ENCODE results near the gene NKD1. TPM values are rescaled to one million over a fixed set of nuclear protein-coding genes. Genes with fewer than 3 reads are reported as not detected.

NKD1 gene
- total RNA-seq, 1 donor from 2014 or later: 1.5 TPM

DNA sequence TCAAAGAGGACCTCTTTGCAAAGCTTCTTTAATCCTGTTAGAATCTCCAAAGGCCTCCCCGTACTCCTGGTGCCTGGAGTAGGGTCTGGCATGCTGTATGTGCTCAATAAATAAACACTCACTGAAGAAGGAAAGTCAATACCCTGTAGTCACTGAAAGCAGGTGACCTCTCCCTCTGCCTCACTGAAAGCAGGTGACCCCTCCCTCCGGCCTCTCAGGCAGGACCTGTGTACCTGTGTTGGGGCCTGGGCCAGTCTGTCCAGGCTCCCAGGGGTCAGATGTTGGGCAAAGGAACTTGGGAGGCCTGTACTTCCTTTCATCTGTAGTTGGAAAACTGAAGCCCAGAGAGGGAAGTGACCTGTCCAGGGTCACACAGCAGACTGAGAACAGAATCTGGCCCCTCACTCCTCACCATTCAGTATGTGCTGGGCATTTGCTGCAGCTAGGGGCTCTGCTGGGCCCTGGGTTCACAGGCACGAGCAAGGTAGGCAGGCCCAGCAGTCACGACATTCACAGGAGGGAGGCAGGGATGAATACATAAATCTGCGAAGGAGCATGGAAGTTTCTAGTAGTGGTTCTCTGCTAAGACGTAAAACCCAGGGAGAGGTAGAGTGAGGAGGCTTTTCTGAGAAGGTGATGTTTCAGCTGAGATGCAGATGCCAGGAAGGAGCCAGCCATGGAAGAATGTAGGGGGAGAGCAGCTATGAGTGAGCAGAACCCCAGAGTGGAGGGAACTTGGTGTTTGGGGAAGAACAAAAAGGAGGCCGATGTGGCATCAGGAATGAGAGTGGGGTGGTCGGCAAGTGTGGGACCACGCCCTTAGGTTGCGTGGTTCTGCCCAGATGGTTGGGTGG is 64.0 kb downstream of the NKD1 start:
- Mint-ChIP-seq H3K4me1 (no peaks in the 10 kb centered on the region), H3K9me3 (no peaks in the 10 kb centered on the region), H3K27me3 (peaks cover 12% of the 10 kb centered on the region), H3K4me3 (no peak overlapping the region), H3K27ac (no peak overlapping the region), H3K36me3 (ENCODE audit: low read depth) (no peaks in the 10 kb centered on the region)
- TF ChIP-seq, protein P1, sequence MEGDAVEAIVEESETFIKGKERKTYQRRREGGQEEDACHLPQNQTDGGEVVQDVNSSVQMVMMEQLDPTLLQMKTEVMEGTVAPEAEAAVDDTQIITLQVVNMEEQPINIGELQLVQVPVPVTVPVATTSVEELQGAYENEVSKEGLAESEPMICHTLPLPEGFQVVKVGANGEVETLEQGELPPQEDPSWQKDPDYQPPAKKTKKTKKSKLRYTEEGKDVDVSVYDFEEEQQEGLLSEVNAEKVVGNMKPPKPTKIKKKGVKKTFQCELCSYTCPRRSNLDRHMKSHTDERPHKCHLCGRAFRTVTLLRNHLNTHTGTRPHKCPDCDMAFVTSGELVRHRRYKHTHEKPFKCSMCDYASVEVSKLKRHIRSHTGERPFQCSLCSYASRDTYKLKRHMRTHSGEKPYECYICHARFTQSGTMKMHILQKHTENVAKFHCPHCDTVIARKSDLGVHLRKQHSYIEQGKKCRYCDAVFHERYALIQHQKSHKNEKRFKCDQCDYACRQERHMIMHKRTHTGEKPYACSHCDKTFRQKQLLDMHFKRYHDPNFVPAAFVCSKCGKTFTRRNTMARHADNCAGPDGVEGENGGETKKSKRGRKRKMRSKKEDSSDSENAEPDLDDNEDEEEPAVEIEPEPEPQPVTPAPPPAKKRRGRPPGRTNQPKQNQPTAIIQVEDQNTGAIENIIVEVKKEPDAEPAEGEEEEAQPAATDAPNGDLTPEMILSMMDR (IDR thresholded peaks at IDR 0.05): no peak
- intact Hi-C loops (cut with micrococcal nuclease): no loop called here
- POLR2A ChIA-PET: no interaction called here
- no peak for DNase-seq
- CTCF ChIA-PET: no interaction called here
- no peak for ATAC-seq (ENCODE audit: low read depth)

GRCh38 chr16:50612849-50613198 is 64.6 kb downstream of the NKD1 start:
- H3K9me3 Mint-ChIP-seq: no peaks in the 10 kb centered on the region
- no peak for ATAC-seq (ENCODE audit: low read depth)
- H3K4me3 Mint-ChIP-seq: no peak overlapping the region
- intact Hi-C loops (cut with micrococcal nuclease): no loop called here
- H3K4me1 Mint-ChIP-seq: no peaks in the 10 kb centered on the region
- DNase-seq: no peak
- TF ChIP-seq, protein P1 (IDR thresholded peaks at IDR 0.05): no peak
- CTCF ChIA-PET: no interaction called here
- no peaks in the 10 kb centered on the region for H3K36me3 Mint-ChIP-seq (ENCODE audit: low read depth)
- POLR2A ChIA-PET: no interaction called here
- no peak overlapping the region for H3K27ac Mint-ChIP-seq
- peaks cover 12% of the 10 kb centered on the region for H3K27me3 Mint-ChIP-seq

GRCh38 chr16:50613281-50613963 is 65.2 kb downstream of the NKD1 start:
- no peak for ATAC-seq (ENCODE audit: low read depth)
- H3K4me1 Mint-ChIP-seq: no peaks in the 10 kb centered on the region
- H3K27me3 Mint-ChIP-seq: peaks cover 12% of the 10 kb centered on the region
- H3K36me3 Mint-ChIP-seq (ENCODE audit: low read depth): no peaks in the 10 kb centered on the region
- DNase-seq: no peak
- TF ChIP-seq, protein P1 (IDR thresholded peaks at IDR 0.05): no peak
- H3K27ac Mint-ChIP-seq: no peak overlapping the region
- no peaks in the 10 kb centered on the region for H3K9me3 Mint-ChIP-seq
- H3K4me3 Mint-ChIP-seq: no peak overlapping the region
- intact Hi-C loops (cut with micrococcal nuclease): no loop called here
- CTCF ChIA-PET: no interaction called here
- POLR2A ChIA-PET: no interaction called here

DNA sequence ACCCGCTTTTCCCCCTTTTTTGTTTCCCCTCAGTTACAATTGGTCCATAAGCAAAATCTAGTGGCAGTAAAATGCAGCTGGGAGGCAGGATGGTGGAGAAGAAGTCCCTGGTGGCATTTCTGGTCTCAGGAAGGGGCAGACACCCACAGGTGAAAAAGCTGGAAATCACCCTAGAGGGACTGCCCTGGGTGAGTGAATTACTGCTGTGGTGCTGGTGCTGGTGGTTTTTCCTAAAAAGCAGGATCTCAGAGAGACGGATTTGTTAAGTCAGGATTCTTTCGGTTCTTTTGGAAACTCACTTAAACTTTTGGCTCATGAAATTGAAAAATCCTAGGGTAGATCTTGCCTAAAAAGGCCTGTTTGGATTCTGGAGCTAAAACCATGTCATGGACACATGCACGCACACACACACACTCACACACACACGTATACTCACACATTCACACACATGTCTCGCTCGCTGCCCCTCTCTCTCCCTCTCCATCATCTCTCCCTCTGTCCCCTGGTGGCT is 65.8 kb downstream of the NKD1 start:
- Mint-ChIP-seq H3K9me3 (no peaks in the 10 kb centered on the region), H3K27me3 (peaks cover 12% of the 10 kb centered on the region), H3K4me1 (no peaks in the 10 kb centered on the region), H3K27ac (no peak overlapping the region), H3K4me3 (no peak overlapping the region), H3K36me3 (ENCODE audit: low read depth) (no peaks in the 10 kb centered on the region)
- DNase-seq (no peak), ATAC-seq (ENCODE audit: low read depth) (no peak)
- TF ChIP-seq, protein P1 (IDR thresholded peaks at IDR 0.05): no peak
- POLR2A ChIA-PET: no interaction called here
- intact Hi-C loops (cut with micrococcal nuclease): no loop called here
- CTCF ChIA-PET: no interaction called here

- H3K4me3 Mint-ChIP-seq: no peak overlapping the region
- ChIA-PET POLR2A (no interaction called here), CTCF (no interaction called here)
- TF ChIP-seq, protein P1 (IDR thresholded peaks at IDR 0.05): no peak
- H3K27me3 Mint-ChIP-seq: peaks cover 12% of the 10 kb centered on the region
- no peaks in the 10 kb centered on the region for H3K4me1 Mint-ChIP-seq
- DNase-seq: no peak
- H3K27ac Mint-ChIP-seq: no peak overlapping the region
- intact Hi-C loops (cut with micrococcal nuclease): no loop called here
- no peaks in the 10 kb centered on the region for H3K36me3 Mint-ChIP-seq (ENCODE audit: low read depth)
- no peaks in the 10 kb centered on the region for H3K9me3 Mint-ChIP-seq
- no peak for ATAC-seq (ENCODE audit: low read depth)
These were observed 66.9 kb downstream of the NKD1 start for GRCh38 chr16:50614955-50615724.
